A673 (cell line): ENCODE measurements around the gene NEDD4.

Experiments used
- CTCF ChIP-seq: fragments of 300-800, 200-600 bp; sonication (generic); conservative IDR thresholded peaks from 2 replicates; pipeline ENCODE4 v1.5.1; 2017; ENCODE audit warnings: low read depth, mild to moderate bottlenecking, antibody characterized with exemption, low read length, moderate library complexity, mixed read lengths
- EZH2 ChIP-seq: fragments of 200-600 bp; sonication (generic); IDR thresholded peaks from 2 replicates; pipeline ENCODE4 v1.6.1; 2017; ENCODE audit warnings: borderline replicate concordance, low read depth, mild to moderate bottlenecking, mixed read lengths, antibody characterized with exemption, low read length; ENCODE audit not compliant: poor library complexity, severe bottlenecking

GRCh38 chr15:55869660-55870059 lies 123.8 kb downstream of the NEDD4 start:
- TF ChIP-seq CTCF, result no peak
- no peak for TF ChIP-seq EZH2
